RWPE2 (cell line): ENCODE data around the gene KCNMB2.

Source experiments
- ATAC-seq: fragments of 200-7000 bp; cut with Tn5 transposase; 3 replicates; pipeline ENCODE4 v1.9.1; 2021; ENCODE audit warnings: low read depth
- DNase-seq: peaks from one replicate; pipeline ENCODE4 v3.0.0-alpha.2; 2020; ENCODE audit warnings: low spot score
- H3K27ac ChIP-seq: fragments of 450-650 bp; 2 replicates; pipeline ENCODE4 v1.5.1; 2017; ENCODE audit warnings: mild to moderate bottlenecking; ENCODE audit not compliant: poor library complexity, severe bottlenecking
- H3K27me3 ChIP-seq: fragments of 250-450 bp; sonication (Bioruptor Pico); 2 replicates; pipeline ENCODE4 v1.5.1; 2021; ENCODE audit warnings: mild to moderate bottlenecking, moderate library complexity; ENCODE audit not compliant: insufficient read depth, poor library complexity, severe bottlenecking
- H3K36me3 ChIP-seq: fragments of 250-450 bp; sonication (Bioruptor Pico); 2 replicates; pipeline ENCODE4 v1.5.1; 2020; ENCODE audit warnings: low read depth, mild to moderate bottlenecking, moderate library complexity
- H3K4me1 ChIP-seq: fragments of 250-450 bp; sonication (Bioruptor Pico); 2 replicates; pipeline ENCODE4 v1.5.1; 2021; ENCODE audit warnings: mild to moderate bottlenecking, moderate library complexity; ENCODE audit not compliant: insufficient read depth, poor library complexity, severe bottlenecking
- H3K4me3 ChIP-seq: fragments of 250-450 bp; sonication (Bioruptor Pico); 2 replicates; pipeline ENCODE4 v1.5.1; 2021; ENCODE audit warnings: mild to moderate bottlenecking, moderate library complexity; ENCODE audit not compliant: severe bottlenecking
- H3K9me3 ChIP-seq: fragments of 250-450 bp; sonication (Bioruptor Pico); 2 replicates; pipeline ENCODE4 v1.5.1; 2021; ENCODE audit warnings: mild to moderate bottlenecking, moderate library complexity; ENCODE audit not compliant: severe bottlenecking
- CTCF ChIP-seq: fragments of 450-650 bp; IDR thresholded peaks from one replicate; pipeline ENCODE4 v1.5.1; 2017; ENCODE audit warnings: mild to moderate bottlenecking, moderate library complexity; ENCODE audit not compliant: poor library complexity, severe bottlenecking

KCNMB2 gene

GRCh38 chr3:178699810-178700209, 163.6 kb downstream of the KCNMB2 start:
- DNase-seq, result no peak
- no peak for TF ChIP-seq CTCF
- Histone ChIP-seq H3K36me3 (no peaks in the 10 kb centered on the region), H3K4me3 (no peak overlapping the region), H3K9me3 (no peaks in the 10 kb centered on the region), H3K27ac (no peak overlapping the region), H3K4me1 (peaks cover 16% of the 10 kb centered on the region), H3K27me3 (no peaks in the 10 kb centered on the region)
- no peak for ATAC-seq

- DNase-seq, result no peak
- TF ChIP-seq CTCF, result no peak
- Histone ChIP-seq H3K4me3 (no peak overlapping the region), H3K36me3 (no peaks in the 10 kb centered on the region), H3K9me3 (no peaks in the 10 kb centered on the region), H3K27ac (peak overlapping the region; percentile 73), H3K4me1 (peaks cover 36% of the 10 kb centered on the region), H3K27me3 (no peaks in the 10 kb centered on the region)
- peak; percentile 81 for ATAC-seq
Observed at GRCh38 chr3:178703268-178703975, 167.2 kb downstream of the KCNMB2 start.

DNA sequence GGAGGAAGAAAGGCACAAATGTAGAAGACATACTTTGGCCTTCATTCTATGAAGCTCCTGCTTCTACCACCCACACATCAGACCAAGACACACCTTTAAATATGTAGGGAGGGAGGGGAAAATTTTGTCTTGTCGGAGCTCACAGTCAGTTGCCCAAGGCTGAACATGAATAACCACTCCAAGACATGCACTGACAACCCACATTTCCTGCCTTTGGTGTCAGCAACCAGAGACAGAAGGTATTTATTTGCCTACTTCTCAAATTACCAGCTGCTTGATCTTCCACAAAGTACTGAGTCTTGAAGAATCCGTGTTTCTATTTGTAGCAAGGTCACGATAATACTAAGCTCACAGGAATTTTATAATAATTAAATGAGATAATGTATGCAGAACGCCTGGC, 169.7 kb downstream of the KCNMB2 start:
- H3K27me3 ChIP-seq, result no peaks in the 10 kb centered on the region
- H3K9me3 ChIP-seq, result no peaks in the 10 kb centered on the region
- peak; percentile 72 for DNase-seq
- H3K4me1 ChIP-seq, result peaks cover 36% of the 10 kb centered on the region
- no peak for TF ChIP-seq CTCF
- ATAC-seq, result peak; percentile 87
- peak overlapping the region; percentile 73 for H3K27ac ChIP-seq
- H3K4me3 ChIP-seq, result no peak overlapping the region
- H3K36me3 ChIP-seq, result no peaks in the 10 kb centered on the region

GRCh38 chr3:178706411-178706810, 170.2 kb downstream of the KCNMB2 start:
- Histone ChIP-seq H3K27me3 (no peaks in the 10 kb centered on the region), H3K36me3 (no peaks in the 10 kb centered on the region), H3K4me3 (no peak overlapping the region), H3K4me1 (peaks cover 36% of the 10 kb centered on the region), H3K27ac (peak overlapping the region; percentile 73), H3K9me3 (no peaks in the 10 kb centered on the region)
- DNase-seq (no peak), ATAC-seq (no peak)
- TF ChIP-seq CTCF, result no peak

DNA sequence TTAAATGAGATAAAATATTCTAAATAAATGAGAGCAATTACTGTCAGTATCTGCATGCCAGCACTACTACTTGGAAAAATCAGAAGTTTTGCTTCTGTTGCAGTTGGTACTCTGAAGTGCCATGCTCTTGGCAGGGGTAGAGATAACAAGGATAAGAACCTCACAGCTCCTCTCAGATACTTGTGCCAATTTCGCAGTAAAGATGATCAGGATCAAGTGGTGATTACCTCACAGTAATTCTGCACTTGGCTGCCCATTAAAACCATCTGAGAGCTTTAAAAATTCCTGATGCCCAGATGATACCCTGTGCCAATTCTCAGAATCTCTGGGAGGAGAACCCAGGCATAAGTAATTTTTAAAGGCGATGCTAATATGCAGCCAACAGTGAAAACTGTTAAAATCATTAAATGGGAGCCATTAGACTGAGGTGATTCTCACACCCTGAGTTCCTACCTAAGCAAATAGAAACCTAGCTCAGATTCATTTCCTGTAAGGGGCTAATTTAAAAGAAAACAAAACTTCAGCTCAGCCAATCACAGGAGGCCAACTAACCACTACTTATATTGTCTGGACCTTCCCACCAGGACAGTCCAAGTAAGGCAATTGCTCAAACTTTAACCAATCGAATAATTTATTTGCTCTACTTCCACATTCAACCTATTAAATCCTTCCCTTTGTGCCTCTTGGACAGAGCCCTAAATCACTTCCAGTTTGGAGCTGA, 171.2 kb downstream of the KCNMB2 start:
- ATAC-seq (no peak), DNase-seq (no peak)
- no peaks in the 10 kb centered on the region for H3K27me3 ChIP-seq
- TF ChIP-seq CTCF, result no peak
- no peaks in the 10 kb centered on the region for H3K9me3 ChIP-seq
- peak overlapping the region; percentile 73 for H3K27ac ChIP-seq
- peaks cover 36% of the 10 kb centered on the region for H3K4me1 ChIP-seq
- H3K36me3 ChIP-seq, result no peaks in the 10 kb centered on the region
- no peak overlapping the region for H3K4me3 ChIP-seq
